Neural crest cell (in vitro differentiated cells): ENCODE results near the gene RUNX1. TPM values are rescaled to one million over a fixed set of nuclear protein-coding genes. Genes with fewer than 3 reads are reported as not detected.
A peak's percentile ranks its signal among the peaks of the same experiment; 100 is the strongest.

ENCODE experiments used
- DNase-seq: peaks from one replicate; pipeline ENCODE4 v3.0.0; 2021; ENCODE audit warnings: low read depth, mixed read lengths, low spot score
- H3K27ac Mint-ChIP-seq: one replicate; pipeline ENCODE4 v1.8.0; 2021; ENCODE audit warnings: mild to moderate bottlenecking, mixed read lengths; ENCODE audit not compliant: unreplicated experiment
- H3K27me3 Mint-ChIP-seq: 2 replicates; pipeline ENCODE4 v1.8.0; 2021; ENCODE audit warnings: low read depth, mild to moderate bottlenecking, mixed read lengths
- H3K36me3 Mint-ChIP-seq: 2 replicates; pipeline ENCODE4 v1.8.0; 2021; ENCODE audit warnings: low read depth, mild to moderate bottlenecking, mixed read lengths
- H3K4me1 Mint-ChIP-seq: 2 replicates; pipeline ENCODE4 v1.8.0; 2021; ENCODE audit warnings: mixed read lengths
- H3K4me3 Mint-ChIP-seq: one replicate; pipeline ENCODE4 v1.8.0; 2021; ENCODE audit warnings: mild to moderate bottlenecking, mixed read lengths
- H3K9me3 Mint-ChIP-seq: 2 replicates; pipeline ENCODE4 v1.8.0; 2021; ENCODE audit warnings: mixed read lengths
- CTCF ChIP-seq: fragments of 200-600 bp; sonication (generic); conservative IDR thresholded peaks from 2 replicates; pipeline ENCODE4 v1.5.0; 2021; ENCODE audit warnings: antibody characterized with exemption, mild to moderate bottlenecking
- total RNA-seq: library from RNA; stranded (reverse); gene quantifications from 2 replicates; pipeline ENCODE4 v1.2.1, GENCODE V29; 2021

The RUNX1 gene
- total RNA-seq, 1 donor from 2014 or later = 0.63 TPM

GRCh38 chr21:34803782-34804370 is 245.2 kb downstream of the RUNX1 start:
- no peak for DNase-seq
- Mint-ChIP-seq H3K27ac (no peak overlapping the region), H3K27me3 (no peaks in the 10 kb centered on the region), H3K4me1 (no peaks in the 10 kb centered on the region), H3K36me3 (peaks cover 11% of the 10 kb centered on the region), H3K9me3 (peaks cover 9% of the 10 kb centered on the region), H3K4me3 (no peak overlapping the region)
- no peak for TF ChIP-seq CTCF

GRCh38 chr21:34802180-34802899 is 246.8 kb downstream of the RUNX1 start:
- H3K9me3 Mint-ChIP-seq = peaks cover 9% of the 10 kb centered on the region
- peaks cover 11% of the 10 kb centered on the region for H3K36me3 Mint-ChIP-seq
- H3K27ac Mint-ChIP-seq = no peak overlapping the region
- no peaks in the 10 kb centered on the region for H3K4me1 Mint-ChIP-seq
- no peak for TF ChIP-seq CTCF
- no peak overlapping the region for H3K4me3 Mint-ChIP-seq
- DNase-seq = no peak
- H3K27me3 Mint-ChIP-seq = no peaks in the 10 kb centered on the region

GRCh38 chr21:34801519-34802132 is 247.5 kb downstream of the RUNX1 start:
- peak; percentile 44 for TF ChIP-seq CTCF
- H3K9me3 Mint-ChIP-seq = peaks cover 9% of the 10 kb centered on the region
- H3K36me3 Mint-ChIP-seq = peaks cover 11% of the 10 kb centered on the region
- no peak for DNase-seq
- H3K4me1 Mint-ChIP-seq = no peaks in the 10 kb centered on the region
- H3K4me3 Mint-ChIP-seq = no peak overlapping the region
- no peaks in the 10 kb centered on the region for H3K27me3 Mint-ChIP-seq
- H3K27ac Mint-ChIP-seq = no peak overlapping the region

GRCh38 chr21:34800797-34801518 is 248.1 kb downstream of the RUNX1 start:
- Mint-ChIP-seq H3K4me1 (no peaks in the 10 kb centered on the region), H3K27me3 (no peaks in the 10 kb centered on the region), H3K36me3 (peaks cover 8% of the 10 kb centered on the region), H3K27ac (no peak overlapping the region), H3K4me3 (no peak overlapping the region), H3K9me3 (peaks cover 5% of the 10 kb centered on the region)
- no peak for TF ChIP-seq CTCF
- DNase-seq = no peak

GRCh38 chr21:34799092-34799491 is 250.0 kb downstream of the RUNX1 start:
- no peak for DNase-seq
- Mint-ChIP-seq H3K4me1 (peaks cover 4% of the 10 kb centered on the region), H3K36me3 (no peaks in the 10 kb centered on the region), H3K27me3 (peaks cover 2% of the 10 kb centered on the region), H3K9me3 (no peaks in the 10 kb centered on the region), H3K27ac (no peak overlapping the region), H3K4me3 (no peak overlapping the region)
- TF ChIP-seq CTCF = no peak
